Stimulated activated naive CD8-positive, alpha-beta T cell treated with anti-CD3 and anti-CD28 coated beads, Interleukin-15, Interleukin-2, amounts not matched to agents 100 ng/mL and 50 ng/mL, for 24 hours (primary cell): Measurements from ENCODE around the gene NAPG.
"Not testable (repeated sequence)": the region's sequence is repeated elsewhere in the genome, so short reads cannot be mapped to it uniquely, and the experiment has no call there.

Experiments used
- H3K27ac Mint-ChIP-seq: one replicate; pipeline ENCODE4 v1.8.0; 2021; ENCODE audit warnings: mild to moderate bottlenecking, mixed read lengths
- H3K27me3 Mint-ChIP-seq: one replicate; pipeline ENCODE4 v1.8.0; 2021; ENCODE audit warnings: mixed read lengths
- H3K36me3 Mint-ChIP-seq: one replicate; pipeline ENCODE4 v1.8.0; 2021; ENCODE audit warnings: low read depth, mixed read lengths
- H3K4me1 Mint-ChIP-seq: one replicate; pipeline ENCODE4 v1.8.0; 2021; ENCODE audit warnings: low read depth, mixed read lengths
- H3K4me3 Mint-ChIP-seq: one replicate; pipeline ENCODE4 v1.8.0; 2021; ENCODE audit warnings: mild to moderate bottlenecking, mixed read lengths
- H3K9me3 Mint-ChIP-seq: one replicate; pipeline ENCODE4 v1.8.0; 2021; ENCODE audit warnings: mixed read lengths

NAPG gene

DNA sequence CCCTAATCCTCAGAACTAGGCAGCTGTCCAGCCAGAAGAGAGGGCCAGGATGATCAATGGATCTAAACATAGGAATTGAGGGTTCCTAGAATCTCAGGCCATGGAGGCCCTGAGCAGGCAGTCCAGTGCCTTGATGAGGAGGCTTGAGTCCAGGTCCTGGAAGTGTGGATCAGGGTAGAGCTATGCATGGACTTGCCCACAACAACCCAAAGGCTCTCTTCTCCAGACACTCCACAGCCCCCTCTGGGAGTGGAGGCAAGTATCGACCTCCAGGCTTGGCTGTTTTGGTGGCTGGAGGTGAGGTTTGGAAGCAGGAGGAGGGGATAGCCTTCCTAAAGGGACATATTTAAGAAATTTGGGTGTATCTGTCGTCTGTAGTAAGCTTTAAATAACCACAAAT is 45.7 kb downstream of the NAPG start:
- Mint-ChIP-seq H3K4me3 (no peak overlapping the region), H3K27ac (no peak overlapping the region), H3K36me3 (no peaks in the 10 kb centered on the region), H3K27me3 (no peaks in the 10 kb centered on the region), H3K9me3 (no peaks in the 10 kb centered on the region), H3K4me1 (no peaks in the 10 kb centered on the region)

GRCh38 chr18:10573261-10573660 is 47.4 kb downstream of the NAPG start:
- H3K4me3 Mint-ChIP-seq, H3K27me3 Mint-ChIP-seq, H3K36me3 Mint-ChIP-seq, H3K9me3 Mint-ChIP-seq, H3K4me1 Mint-ChIP-seq, H3K27ac Mint-ChIP-seq: not testable (repeated sequence)

DNA sequence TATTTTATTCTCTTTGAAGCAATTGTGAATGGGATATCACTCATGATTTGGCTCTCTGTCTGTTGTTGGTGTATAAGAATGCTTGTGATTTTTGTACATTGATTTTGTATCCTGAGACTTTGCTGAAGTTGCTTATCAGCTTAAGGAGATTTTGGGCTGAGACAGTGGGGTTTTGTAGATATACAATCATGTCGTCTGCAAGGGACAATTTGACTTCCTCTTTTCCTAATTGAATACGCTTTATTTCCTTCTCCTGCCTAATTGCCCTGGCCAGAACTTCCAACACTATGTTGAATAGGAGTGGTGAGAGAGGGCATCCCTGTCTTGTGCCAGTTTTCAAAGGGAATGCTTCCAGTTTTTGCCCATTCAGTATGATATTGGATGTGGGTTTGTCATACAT is 48.6 kb downstream of the NAPG start:
- H3K9me3 Mint-ChIP-seq, H3K36me3 Mint-ChIP-seq, H3K27me3 Mint-ChIP-seq, H3K4me1 Mint-ChIP-seq, H3K4me3 Mint-ChIP-seq, H3K27ac Mint-ChIP-seq: not testable (repeated sequence)

DNA sequence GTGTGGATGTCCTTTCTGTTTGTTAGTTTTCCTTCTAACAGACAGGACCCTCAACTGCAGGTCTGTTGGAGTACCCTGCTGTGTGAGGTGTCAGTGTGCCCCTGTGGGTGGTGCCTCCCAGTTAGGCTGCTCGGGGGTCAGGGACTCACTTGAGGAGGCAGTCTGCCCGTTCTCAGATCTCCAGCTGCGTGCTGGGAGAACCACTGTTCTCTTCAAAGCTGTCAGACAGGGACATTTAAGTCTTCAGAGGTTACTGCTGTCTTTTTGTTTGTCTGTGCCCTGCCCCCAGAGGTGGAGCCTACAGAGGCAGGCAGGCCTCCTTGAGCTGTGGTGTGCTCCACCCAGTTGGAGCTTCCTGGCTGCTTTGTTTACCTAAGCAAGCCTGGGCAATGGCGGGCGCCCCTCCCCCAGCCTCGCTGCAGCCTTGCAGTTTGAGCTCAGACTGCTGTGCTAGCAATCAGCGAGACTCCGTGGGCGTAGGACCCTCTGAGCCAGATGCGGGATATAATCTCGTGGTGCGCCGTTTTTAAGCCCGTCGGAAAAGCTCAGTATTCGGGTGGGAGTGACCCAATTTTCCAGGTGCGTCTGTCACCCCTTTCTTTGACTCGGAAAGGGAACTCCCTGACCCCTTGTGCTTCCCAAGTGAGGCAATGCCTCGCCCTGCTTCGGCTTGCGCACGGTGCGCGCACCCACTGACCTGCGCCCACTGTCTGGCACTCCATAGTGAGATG is 52.2 kb downstream of the NAPG start:
- not testable (repeated sequence) for H3K9me3 Mint-ChIP-seq, H3K27ac Mint-ChIP-seq, H3K4me3 Mint-ChIP-seq, H3K27me3 Mint-ChIP-seq, H3K4me1 Mint-ChIP-seq, H3K36me3 Mint-ChIP-seq

DNA sequence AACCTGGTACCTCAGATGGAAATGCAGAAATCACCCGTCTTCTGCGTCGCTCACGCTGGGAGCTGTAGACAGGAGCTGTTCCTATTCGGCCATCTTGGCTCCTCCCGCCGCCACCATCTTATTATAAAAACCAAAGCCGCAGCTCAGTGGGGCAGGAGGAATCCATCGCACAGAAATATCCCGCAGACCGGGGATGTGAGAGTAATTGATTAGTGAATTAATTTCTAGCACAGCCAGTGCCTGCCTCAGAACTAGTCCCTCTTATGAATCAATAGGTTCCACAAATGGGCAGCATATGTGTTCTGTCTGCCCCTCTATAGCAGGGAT is 52.7 kb downstream of the NAPG start:
- not testable (repeated sequence) for H3K27ac Mint-ChIP-seq, H3K4me3 Mint-ChIP-seq, H3K36me3 Mint-ChIP-seq, H3K4me1 Mint-ChIP-seq, H3K27me3 Mint-ChIP-seq, H3K9me3 Mint-ChIP-seq

- no peaks in the 10 kb centered on the region for H3K4me1 Mint-ChIP-seq
- H3K36me3 Mint-ChIP-seq: no peaks in the 10 kb centered on the region
- H3K27ac Mint-ChIP-seq: no peak overlapping the region
- no peak overlapping the region for H3K4me3 Mint-ChIP-seq
- peaks cover 3% of the 10 kb centered on the region for H3K9me3 Mint-ChIP-seq
- H3K27me3 Mint-ChIP-seq: no peaks in the 10 kb centered on the region
Observed at GRCh38 chr18:10579079-10579867, 53.4 kb downstream of the NAPG start.

DNA sequence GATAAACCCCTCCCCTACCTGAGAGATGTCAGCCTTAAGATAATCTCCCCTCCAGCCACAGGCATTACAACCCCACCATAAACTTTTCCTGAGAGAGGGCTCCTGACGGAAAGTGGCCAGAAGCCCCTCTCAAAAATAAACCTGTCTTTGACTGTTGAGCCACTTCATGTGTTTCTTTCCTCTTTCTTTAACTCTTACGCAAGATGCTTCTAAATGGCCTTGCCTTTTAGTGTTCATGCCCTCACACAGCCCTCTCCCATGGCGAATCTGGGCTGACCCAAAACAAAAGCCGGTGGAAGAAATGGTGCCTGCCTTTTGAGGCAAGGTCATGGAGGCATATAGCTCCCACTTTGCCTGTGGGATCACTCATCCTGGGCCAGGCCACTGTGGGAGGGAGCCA is 54.4 kb downstream of the NAPG start:
- Mint-ChIP-seq H3K9me3 (peaks cover 3% of the 10 kb centered on the region), H3K27me3 (no peaks in the 10 kb centered on the region), H3K27ac (no peak overlapping the region), H3K36me3 (no peaks in the 10 kb centered on the region), H3K4me3 (no peak overlapping the region), H3K4me1 (no peaks in the 10 kb centered on the region)

- H3K36me3 Mint-ChIP-seq: no peaks in the 10 kb centered on the region
- H3K27me3 Mint-ChIP-seq: no peaks in the 10 kb centered on the region
- H3K9me3 Mint-ChIP-seq: no peaks in the 10 kb centered on the region
- no peak overlapping the region for H3K4me3 Mint-ChIP-seq
- H3K27ac Mint-ChIP-seq: no peak overlapping the region
- no peaks in the 10 kb centered on the region for H3K4me1 Mint-ChIP-seq
Observed at GRCh38 chr18:10585260-10585659, 59.4 kb downstream of the NAPG start.

GRCh38 chr18:10588975-10589374 is 63.1 kb downstream of the NAPG start:
- Mint-ChIP-seq H3K4me1 (no peaks in the 10 kb centered on the region), H3K4me3 (no peak overlapping the region), H3K36me3 (no peaks in the 10 kb centered on the region), H3K9me3 (no peaks in the 10 kb centered on the region), H3K27ac (no peak overlapping the region), H3K27me3 (no peaks in the 10 kb centered on the region)

- no peak overlapping the region for H3K27ac Mint-ChIP-seq
- H3K9me3 Mint-ChIP-seq: no peaks in the 10 kb centered on the region
- no peaks in the 10 kb centered on the region for H3K4me1 Mint-ChIP-seq
- H3K36me3 Mint-ChIP-seq: no peaks in the 10 kb centered on the region
- H3K27me3 Mint-ChIP-seq: no peaks in the 10 kb centered on the region
- H3K4me3 Mint-ChIP-seq: no peak overlapping the region
Observed at GRCh38 chr18:10590412-10590811, 64.6 kb downstream of the NAPG start.

GRCh38 chr18:10591896-10592295 is 66.1 kb downstream of the NAPG start:
- no peaks in the 10 kb centered on the region for H3K9me3 Mint-ChIP-seq
- no peaks in the 10 kb centered on the region for H3K4me1 Mint-ChIP-seq
- no peak overlapping the region for H3K4me3 Mint-ChIP-seq
- no peaks in the 10 kb centered on the region for H3K36me3 Mint-ChIP-seq
- no peaks in the 10 kb centered on the region for H3K27me3 Mint-ChIP-seq
- no peak overlapping the region for H3K27ac Mint-ChIP-seq

- not testable (repeated sequence) for H3K27me3 Mint-ChIP-seq, H3K36me3 Mint-ChIP-seq, H3K4me3 Mint-ChIP-seq, H3K27ac Mint-ChIP-seq, H3K9me3 Mint-ChIP-seq, H3K4me1 Mint-ChIP-seq
Observed at GRCh38 chr18:10593366-10594022, 67.7 kb downstream of the NAPG start.

DNA sequence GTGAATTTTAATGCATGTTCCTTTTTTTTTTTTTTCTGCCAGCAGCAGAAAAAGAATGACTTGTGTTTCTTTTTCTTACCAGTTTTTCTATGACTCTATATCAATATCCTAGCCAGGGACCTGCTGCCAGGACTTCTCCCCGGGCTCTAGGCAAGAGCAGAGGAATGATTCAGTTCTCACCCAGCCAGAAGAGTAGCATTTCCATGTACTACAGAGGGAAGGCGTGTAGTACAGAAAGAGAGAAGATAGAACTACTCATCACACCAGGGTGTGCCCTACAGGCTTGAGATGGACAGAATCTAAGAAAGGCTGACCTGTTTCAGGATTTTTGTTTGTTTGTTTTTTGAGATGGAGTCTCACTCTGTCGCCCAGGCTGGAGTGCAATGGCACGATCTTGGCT is 70.1 kb downstream of the NAPG start:
- not testable (repeated sequence) for H3K4me3 Mint-ChIP-seq, H3K36me3 Mint-ChIP-seq, H3K9me3 Mint-ChIP-seq, H3K27ac Mint-ChIP-seq, H3K4me1 Mint-ChIP-seq, H3K27me3 Mint-ChIP-seq

DNA sequence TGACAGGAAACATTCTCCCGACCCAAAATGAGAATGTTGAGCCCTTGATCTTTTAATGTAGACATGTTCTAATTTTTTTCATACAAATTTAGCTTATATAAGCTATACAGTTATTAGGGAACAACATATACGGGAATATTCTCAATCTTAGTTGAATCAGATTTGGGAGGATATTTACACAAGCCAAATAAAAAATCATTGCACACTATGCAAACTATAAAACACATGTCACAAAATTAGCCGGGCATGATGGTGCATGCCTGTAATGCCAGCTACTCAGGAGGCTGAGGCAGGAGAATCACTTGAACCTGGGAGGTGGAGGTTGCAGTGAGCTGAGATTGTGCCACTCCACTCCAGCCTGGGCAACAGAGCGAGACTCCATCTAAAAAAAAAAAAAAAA is 71.9 kb downstream of the NAPG start:
- H3K4me3 Mint-ChIP-seq, H3K9me3 Mint-ChIP-seq, H3K36me3 Mint-ChIP-seq, H3K27ac Mint-ChIP-seq, H3K27me3 Mint-ChIP-seq, H3K4me1 Mint-ChIP-seq: not testable (repeated sequence)

GRCh38 chr18:10600701-10601100 is 74.9 kb downstream of the NAPG start:
- H3K9me3 Mint-ChIP-seq: peaks cover 23% of the 10 kb centered on the region
- H3K4me3 Mint-ChIP-seq, H3K4me1 Mint-ChIP-seq, H3K36me3 Mint-ChIP-seq, H3K27me3 Mint-ChIP-seq, H3K27ac Mint-ChIP-seq: not testable (repeated sequence)
